ENCODE measurements around the gene ALAD. TPM values are rescaled to one million over a fixed set of nuclear protein-coding genes. Genes with fewer than 3 reads are reported as not detected.
A peak's percentile ranks its signal among the peaks of the same experiment; 100 is the strongest.

Gene ALAD
- total and polyA plus RNA-seq, 2 of the 13 experiments (the other 11 are each of a cell fraction or from before 2014, with no cell fraction given), result 21.8 to 30.1 TPM

DNA sequence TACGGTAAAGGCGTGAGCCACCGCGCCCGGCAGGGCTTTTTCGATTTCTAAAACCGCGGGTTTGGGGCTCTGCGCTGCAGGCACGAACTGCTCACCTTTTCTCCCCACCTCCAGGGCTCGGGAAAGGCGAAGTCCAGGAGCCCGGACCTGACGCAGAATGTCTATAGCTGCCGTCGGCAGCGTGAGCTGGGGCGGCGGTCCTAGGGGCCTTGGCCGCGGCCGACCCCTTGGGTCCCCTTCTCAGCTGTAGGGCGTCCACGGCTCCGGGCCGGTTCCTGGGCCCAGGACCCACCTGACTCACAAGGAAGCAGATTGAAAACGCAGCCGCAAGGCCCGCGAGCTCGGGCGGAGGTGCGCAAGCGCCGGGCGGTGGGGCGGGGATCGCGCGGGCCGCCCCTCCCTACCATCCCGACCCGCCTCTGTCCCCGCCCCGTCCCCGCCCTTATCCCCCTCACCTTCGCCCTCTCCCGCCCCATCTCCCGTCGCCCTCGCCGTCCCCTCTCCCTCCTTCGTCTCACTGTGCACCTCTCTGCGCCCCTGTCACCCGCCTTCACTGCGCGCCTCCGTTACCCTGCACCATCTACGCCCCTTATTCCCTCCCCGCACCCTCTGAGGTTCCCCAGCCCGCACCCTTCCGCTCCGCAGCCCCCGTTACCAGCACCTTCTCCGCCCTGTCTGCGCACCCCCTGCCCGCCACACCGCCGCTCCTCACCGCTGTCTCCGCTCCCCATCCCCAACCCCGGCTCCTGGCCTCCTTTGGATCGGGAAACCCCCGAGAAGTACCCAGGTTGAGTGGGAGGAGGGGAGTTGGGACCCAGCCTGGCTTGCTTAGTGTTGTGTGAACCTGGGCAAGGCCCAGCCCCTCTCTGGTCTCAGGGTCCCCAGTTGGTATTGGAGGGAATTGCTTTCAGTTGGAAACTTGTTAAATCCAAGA is 24.2 kb downstream of the ALAD start, which contains the start of gene HDHD3 (continued):
- no peak for TF ChIP-seq CBX1 (IDR thresholded peaks at IDR 0.05; ENCODE audit: low read depth)
- no peak for TF ChIP-seq NFE2L1 (CRISPR knock-in tag; IDR thresholded peaks at IDR 0.05; ENCODE audit: borderline replicate concordance)
- TF ChIP-seq ZNF562 (CRISPR knock-in tag; IDR thresholded peaks at IDR 0.05; ENCODE audit: borderline replicate concordance), result no peak
- TF ChIP-seq ZNF234 (CRISPR knock-in tag; conservative IDR thresholded peaks at IDR 0.05), result no peak
- TF ChIP-seq, protein P1, sequence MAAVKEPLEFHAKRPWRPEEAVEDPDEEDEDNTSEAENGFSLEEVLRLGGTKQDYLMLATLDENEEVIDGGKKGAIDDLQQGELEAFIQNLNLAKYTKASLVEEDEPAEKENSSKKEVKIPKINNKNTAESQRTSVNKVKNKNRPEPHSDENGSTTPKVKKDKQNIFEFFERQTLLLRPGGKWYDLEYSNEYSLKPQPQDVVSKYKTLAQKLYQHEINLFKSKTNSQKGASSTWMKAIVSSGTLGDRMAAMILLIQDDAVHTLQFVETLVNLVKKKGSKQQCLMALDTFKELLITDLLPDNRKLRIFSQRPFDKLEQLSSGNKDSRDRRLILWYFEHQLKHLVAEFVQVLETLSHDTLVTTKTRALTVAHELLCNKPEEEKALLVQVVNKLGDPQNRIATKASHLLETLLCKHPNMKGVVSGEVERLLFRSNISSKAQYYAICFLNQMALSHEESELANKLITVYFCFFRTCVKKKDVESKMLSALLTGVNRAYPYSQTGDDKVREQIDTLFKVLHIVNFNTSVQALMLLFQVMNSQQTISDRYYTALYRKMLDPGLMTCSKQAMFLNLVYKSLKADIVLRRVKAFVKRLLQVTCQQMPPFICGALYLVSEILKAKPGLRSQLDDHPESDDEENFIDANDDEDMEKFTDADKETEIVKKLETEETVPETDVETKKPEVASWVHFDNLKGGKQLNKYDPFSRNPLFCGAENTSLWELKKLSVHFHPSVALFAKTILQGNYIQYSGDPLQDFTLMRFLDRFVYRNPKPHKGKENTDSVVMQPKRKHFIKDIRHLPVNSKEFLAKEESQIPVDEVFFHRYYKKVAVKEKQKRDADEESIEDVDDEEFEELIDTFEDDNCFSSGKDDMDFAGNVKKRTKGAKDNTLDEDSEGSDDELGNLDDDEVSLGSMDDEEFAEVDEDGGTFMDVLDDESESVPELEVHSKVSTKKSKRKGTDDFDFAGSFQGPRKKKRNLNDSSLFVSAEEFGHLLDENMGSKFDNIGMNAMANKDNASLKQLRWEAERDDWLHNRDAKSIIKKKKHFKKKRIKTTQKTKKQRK (IDR thresholded peaks at IDR 0.05; ENCODE audit: low read length), result no peak
- TF ChIP-seq SRSF4 (IDR thresholded peaks at IDR 0.05; ENCODE audit: low read depth, low read length, poor library complexity, severe bottlenecking), result no peak
- no peak for TF ChIP-seq ZFP41 (CRISPR knock-in tag; IDR thresholded peaks at IDR 0.05; ENCODE audit: borderline replicate concordance)
- TF ChIP-seq, protein P2, sequence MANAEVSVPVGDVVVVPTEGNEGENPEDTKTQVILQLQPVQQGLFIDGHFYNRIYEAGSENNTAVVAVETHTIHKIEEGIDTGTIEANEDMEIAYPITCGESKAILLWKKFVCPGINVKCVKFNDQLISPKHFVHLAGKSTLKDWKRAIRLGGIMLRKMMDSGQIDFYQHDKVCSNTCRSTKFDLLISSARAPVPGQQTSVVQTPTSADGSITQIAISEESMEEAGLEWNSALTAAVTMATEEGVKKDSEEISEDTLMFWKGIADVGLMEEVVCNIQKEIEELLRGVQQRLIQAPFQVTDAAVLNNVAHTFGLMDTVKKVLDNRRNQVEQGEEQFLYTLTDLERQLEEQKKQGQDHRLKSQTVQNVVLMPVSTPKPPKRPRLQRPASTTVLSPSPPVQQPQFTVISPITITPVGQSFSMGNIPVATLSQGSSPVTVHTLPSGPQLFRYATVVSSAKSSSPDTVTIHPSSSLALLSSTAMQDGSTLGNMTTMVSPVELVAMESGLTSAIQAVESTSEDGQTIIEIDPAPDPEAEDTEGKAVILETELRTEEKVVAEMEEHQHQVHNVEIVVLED (CRISPR knock-in tag; IDR thresholded peaks at IDR 0.05; ENCODE audit: borderline replicate concordance), result no peak
- TF ChIP-seq KDM1A (CRISPR knock-in tag; IDR thresholded peaks at IDR 0.05), result no peak
- no peak for TF ChIP-seq ZNF367 (CRISPR knock-in tag; IDR thresholded peaks at IDR 0.05; ENCODE audit: borderline replicate concordance)
- TF ChIP-seq KLF16 (CRISPR knock-in tag; IDR thresholded peaks at IDR 0.05), result peak; percentile 46 to 60; a peak in 1 of 4 replicates
- TF ChIP-seq, protein P3, sequence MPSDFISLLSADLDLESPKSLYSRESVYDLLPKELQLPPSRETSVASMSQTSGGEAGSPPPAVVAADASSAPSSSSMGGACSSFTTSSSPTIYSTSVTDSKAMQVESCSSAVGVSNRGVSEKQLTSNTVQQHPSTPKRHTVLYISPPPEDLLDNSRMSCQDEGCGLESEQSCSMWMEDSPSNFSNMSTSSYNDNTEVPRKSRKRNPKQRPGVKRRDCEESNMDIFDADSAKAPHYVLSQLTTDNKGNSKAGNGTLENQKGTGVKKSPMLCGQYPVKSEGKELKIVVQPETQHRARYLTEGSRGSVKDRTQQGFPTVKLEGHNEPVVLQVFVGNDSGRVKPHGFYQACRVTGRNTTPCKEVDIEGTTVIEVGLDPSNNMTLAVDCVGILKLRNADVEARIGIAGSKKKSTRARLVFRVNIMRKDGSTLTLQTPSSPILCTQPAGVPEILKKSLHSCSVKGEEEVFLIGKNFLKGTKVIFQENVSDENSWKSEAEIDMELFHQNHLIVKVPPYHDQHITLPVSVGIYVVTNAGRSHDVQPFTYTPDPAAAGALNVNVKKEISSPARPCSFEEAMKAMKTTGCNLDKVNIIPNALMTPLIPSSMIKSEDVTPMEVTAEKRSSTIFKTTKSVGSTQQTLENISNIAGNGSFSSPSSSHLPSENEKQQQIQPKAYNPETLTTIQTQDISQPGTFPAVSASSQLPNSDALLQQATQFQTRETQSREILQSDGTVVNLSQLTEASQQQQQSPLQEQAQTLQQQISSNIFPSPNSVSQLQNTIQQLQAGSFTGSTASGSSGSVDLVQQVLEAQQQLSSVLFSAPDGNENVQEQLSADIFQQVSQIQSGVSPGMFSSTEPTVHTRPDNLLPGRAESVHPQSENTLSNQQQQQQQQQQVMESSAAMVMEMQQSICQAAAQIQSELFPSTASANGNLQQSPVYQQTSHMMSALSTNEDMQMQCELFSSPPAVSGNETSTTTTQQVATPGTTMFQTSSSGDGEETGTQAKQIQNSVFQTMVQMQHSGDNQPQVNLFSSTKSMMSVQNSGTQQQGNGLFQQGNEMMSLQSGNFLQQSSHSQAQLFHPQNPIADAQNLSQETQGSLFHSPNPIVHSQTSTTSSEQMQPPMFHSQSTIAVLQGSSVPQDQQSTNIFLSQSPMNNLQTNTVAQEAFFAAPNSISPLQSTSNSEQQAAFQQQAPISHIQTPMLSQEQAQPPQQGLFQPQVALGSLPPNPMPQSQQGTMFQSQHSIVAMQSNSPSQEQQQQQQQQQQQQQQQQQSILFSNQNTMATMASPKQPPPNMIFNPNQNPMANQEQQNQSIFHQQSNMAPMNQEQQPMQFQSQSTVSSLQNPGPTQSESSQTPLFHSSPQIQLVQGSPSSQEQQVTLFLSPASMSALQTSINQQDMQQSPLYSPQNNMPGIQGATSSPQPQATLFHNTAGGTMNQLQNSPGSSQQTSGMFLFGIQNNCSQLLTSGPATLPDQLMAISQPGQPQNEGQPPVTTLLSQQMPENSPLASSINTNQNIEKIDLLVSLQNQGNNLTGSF (CRISPR knock-in tag; IDR thresholded peaks at IDR 0.05), result no peak
- peak; percentile 87 for TF ChIP-seq HNRNPLL (IDR thresholded peaks at IDR 0.05; ENCODE audit: low read depth, low read length, poor library complexity, severe bottlenecking)
- TF ChIP-seq, protein P4, sequence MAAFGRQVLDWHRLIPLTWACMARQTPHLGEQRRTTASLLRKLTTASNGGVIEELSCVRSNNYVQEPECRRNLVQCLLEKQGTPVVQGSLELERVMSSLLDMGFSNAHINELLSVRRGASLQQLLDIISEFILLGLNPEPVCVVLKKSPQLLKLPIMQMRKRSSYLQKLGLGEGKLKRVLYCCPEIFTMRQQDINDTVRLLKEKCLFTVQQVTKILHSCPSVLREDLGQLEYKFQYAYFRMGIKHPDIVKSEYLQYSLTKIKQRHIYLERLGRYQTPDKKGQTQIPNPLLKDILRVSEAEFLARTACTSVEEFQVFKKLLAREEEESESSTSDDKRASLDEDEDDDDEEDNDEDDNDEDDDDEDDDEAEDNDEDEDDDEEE (CRISPR knock-in tag; IDR thresholded peaks at IDR 0.05), result no peak

All from HepG2 (cell line).